HG03159 (cell line): Measurements from ENCODE around the gene ZFYVE9.
A peak's percentile ranks its signal among the peaks of the same experiment; 100 is the strongest.
"Not testable (repeated sequence)": the region's sequence is repeated elsewhere in the genome, so short reads cannot be mapped to it uniquely, and the experiment has no call there.

Source experiments
- ATAC-seq: cut with Tn5 transposase; IDR thresholded peaks from one replicate; pipeline ENCODE4 v1.9.1; 2021; ENCODE audit warnings: mild to moderate bottlenecking, moderate library complexity; ENCODE audit not compliant: unreplicated experiment

The ZFYVE9 gene, protein sequence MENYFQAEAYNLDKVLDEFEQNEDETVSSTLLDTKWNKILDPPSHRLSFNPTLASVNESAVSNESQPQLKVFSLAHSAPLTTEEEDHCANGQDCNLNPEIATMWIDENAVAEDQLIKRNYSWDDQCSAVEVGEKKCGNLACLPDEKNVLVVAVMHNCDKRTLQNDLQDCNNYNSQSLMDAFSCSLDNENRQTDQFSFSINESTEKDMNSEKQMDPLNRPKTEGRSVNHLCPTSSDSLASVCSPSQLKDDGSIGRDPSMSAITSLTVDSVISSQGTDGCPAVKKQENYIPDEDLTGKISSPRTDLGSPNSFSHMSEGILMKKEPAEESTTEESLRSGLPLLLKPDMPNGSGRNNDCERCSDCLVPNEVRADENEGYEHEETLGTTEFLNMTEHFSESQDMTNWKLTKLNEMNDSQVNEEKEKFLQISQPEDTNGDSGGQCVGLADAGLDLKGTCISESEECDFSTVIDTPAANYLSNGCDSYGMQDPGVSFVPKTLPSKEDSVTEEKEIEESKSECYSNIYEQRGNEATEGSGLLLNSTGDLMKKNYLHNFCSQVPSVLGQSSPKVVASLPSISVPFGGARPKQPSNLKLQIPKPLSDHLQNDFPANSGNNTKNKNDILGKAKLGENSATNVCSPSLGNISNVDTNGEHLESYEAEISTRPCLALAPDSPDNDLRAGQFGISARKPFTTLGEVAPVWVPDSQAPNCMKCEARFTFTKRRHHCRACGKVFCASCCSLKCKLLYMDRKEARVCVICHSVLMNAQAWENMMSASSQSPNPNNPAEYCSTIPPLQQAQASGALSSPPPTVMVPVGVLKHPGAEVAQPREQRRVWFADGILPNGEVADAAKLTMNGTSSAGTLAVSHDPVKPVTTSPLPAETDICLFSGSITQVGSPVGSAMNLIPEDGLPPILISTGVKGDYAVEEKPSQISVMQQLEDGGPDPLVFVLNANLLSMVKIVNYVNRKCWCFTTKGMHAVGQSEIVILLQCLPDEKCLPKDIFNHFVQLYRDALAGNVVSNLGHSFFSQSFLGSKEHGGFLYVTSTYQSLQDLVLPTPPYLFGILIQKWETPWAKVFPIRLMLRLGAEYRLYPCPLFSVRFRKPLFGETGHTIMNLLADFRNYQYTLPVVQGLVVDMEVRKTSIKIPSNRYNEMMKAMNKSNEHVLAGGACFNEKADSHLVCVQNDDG (N-terminal part only)

DNA sequence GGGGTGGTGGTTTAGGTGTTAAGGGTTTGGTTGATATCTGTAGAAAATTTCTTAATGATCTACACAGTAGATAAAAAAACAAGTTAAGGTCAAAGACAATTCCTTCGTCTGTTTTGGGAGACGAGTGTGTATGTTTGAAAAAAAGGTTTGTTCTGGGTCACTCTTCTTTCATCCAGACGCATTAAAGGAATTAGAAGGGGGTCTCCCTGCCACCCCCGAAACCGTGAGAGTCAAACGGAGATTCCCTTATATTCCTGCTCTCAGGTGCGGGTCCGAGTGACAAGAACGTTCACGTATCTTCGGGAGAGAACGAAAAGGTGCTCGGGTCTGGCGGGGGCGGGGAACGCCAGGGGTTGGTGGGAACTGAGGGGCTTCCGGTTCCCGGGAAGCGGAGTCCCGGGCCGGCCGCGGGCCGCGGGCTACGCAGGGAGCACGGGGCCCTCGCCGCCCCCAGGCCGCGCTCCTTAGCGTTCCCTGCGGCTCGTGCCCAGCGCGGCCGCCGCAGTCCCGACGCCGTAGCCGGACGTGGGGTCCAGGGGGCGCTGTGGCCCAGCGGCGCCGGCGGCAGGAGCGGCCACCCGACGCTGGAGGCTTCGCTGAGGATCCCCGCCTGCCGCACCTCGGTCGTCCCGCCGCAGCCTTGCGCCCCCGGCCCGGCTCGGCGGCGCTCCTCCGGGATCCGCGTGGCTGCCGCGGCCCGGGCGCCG lies at the start of gene ZFYVE9:
TSS of gene ZFYVE9 (plus strand) at position 577 of the 707 bp plus-strand sequence. CDS start 91,118 bp downstream, outside the sequence.
- peak; percentile 59 for ATAC-seq

DNA sequence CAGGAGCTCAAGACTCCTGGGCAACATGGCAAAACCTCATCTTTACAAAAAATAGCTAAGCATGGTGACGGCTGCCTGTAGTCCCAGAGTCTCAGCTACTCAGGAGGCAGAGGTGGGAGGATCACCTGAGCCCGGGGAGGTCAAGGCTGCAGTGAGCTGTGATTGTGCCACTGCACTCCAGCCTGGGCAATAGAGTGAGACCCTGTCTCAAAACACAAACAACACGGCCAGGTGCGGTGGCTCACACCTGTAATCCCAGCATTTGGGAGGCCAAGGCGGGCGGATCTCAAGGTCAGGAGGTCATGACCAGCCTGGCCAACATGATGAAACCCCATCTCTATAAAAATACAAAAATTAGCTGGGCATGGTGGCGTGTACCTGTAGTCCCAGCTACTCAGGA lies 47.6 kb upstream of the ZFYVE9 start:
- ATAC-seq, result not testable (repeated sequence)

DNA sequence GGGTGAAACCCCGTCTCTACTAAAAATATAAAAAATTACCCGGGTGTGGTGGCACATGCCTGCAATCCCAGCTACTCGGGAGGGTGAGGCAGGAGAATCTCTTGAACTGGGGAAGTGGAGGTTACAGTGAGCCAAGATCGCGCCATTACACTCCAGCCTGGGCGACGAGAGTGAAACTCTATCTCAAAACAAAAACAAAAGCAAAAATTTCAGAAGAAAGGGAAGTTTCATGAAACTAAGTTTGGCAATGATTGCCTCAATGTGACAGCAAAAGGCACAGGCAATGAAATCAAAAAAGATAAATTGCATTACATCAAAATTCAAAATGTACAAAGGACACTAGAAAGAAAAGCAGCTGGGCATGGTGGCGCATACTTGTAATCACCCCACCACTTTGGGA lies 45.7 kb upstream of the ZFYVE9 start:
- ATAC-seq, result no peak

DNA sequence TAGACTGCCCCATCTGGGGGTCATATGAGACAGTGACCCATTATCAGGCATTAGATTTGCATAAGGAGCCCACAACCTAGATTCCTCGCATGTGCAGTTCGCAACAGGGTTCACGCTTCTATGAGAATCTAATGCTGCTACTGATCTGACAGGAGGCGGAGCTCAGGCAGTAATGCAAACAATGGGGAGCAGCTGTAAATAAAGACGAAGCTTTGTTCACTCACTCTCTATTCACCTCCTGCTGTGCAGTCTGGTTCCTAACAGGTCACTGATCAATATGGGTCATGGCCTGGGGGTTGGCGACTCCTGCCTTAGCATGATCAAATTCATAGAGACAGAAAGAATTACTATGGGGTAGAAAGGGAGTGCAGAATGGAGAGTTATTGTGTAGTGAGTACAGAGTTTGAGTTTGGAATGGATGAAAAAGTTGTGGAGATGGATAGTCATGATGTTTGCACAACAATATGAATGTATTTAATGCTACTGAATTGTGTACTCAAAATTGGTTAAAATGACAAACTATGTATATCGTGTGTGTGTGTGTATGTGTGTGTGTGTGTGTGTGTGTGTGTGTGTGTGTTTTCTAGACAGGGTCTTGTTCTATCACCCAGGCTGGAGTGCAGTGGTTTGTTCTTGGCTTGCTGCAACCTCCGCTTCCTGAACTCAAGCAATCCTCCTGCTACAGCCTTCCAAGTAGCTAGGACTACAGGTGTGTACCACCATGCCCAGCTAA lies 43.6 kb upstream of the ZFYVE9 start:
- no peak for ATAC-seq

DNA sequence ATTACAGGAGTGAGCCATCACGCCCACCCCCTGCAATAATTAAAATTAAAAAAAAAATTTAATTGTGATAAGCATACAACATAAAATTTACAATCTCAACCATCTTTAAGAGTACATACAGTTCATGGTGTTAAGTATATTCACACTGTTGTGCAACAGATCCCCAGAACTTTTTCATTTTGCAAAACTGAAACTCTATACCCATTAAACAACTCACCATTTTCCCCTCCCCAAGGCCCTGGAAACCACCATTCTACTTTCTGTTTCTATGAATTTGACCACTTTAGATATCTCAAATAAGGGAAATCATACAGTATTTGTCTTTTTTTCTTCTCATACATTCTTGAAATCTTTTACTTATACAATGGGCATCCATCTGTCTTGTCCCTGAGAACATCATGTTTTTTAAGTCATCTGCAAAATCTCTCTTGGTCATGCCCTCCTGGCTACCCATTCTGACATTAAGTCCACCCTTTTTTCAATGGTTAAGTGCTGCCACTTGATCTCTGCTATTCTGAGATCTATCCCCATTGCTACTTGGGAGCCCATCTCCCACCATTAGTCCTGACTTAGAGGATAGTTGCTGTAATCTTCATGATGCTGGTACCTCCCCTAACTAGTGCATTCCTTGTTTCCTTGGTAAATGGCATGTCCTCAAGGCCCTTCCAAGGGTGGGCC lies 39.4 kb upstream of the ZFYVE9 start:
- no peak for ATAC-seq

DNA sequence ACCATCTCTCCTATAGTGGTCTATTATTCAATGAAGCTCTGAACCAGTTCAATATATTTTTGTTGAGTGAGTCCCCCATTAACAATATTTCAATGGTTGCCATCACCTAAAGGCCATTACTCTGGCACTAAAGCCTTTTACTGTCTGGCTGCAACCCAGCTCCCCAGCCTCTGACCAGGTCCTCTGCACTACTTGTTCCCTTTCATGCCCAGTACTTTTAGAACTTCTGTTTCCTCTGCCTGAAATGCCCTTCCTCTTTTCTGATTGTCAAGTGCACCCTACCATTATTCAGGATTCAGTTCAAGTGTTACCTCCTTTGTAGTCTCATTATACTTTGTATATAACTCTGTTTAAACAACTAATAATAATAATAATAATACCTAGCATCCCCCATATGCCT lies 30.4 kb upstream of the ZFYVE9 start:
- ATAC-seq, result no peak

DNA sequence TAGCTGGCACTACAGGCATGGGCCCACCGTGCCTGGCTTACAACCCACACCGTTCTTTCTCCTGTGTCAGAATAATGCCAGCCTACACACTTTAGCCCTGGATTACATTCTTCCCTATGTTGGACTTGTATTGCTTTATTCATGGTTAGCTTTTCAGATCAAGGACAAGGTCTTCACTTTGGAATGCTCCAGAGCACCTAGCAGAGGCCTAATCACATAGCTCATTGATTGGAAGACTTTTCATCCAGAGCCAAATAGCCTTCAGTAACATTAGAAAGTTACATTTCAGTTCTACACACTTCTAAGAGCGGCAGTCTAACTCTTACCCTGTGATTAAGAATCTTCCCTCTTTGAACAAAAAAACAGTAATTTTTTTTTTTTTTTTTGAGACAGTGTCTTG lies 29.4 kb upstream of the ZFYVE9 start:
- no peak for ATAC-seq

DNA sequence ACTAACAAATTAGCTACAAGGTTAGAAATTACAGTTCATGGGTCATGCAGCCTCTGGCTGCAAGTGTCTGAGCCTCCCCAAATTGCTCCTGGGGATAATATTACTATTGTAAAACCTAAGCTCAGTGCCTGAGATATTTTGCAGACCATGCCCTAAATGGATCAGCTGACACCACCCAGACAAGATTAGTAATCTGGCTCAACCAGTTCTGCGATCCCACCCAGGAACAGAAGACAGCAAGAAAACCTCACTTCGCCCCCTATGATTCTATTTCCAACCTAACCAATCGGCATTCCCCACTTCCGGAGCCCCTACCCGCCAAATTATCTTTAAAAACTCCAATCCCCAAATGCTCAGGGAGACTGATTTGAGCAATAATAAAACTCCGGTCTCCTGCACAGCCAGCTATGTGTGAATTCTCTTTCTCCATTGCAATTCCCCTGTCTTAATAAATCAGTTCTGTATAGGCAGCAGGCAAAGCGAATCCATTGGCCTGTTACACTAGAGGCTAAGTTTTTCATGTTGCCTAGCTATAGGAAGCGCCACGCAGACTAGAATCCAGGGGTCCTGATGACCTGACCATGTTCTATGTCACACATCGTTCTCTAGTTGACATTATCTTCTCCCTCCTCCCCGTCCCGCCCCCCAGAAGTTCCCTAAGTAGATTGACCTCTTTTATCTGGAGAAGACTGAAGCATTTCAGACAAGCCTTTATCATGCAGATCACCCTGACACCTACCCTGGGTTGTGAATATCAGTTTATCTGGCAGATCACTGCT lies 22.4 kb upstream of the ZFYVE9 start:
- no peak for ATAC-seq

DNA sequence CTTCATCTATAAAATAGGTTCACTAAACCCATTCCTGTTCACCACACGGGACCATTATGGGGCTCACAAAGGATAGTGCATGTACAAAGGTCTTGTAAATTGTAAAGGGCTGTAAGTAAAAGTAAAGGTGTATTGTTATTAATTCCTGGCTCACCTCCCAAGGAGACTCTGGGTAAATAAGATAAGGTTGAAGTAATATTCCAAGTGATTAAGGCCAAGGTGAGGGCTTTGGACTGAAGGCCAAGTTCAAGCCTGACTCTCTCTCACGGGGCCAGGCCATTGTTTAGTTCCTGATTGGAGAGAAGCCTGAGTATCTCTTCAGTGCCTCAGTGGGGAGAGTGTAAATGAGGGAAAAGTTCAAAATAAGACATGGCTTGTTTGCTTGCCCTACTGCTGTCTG lies 19.5 kb upstream of the ZFYVE9 start:
- no peak for ATAC-seq

DNA sequence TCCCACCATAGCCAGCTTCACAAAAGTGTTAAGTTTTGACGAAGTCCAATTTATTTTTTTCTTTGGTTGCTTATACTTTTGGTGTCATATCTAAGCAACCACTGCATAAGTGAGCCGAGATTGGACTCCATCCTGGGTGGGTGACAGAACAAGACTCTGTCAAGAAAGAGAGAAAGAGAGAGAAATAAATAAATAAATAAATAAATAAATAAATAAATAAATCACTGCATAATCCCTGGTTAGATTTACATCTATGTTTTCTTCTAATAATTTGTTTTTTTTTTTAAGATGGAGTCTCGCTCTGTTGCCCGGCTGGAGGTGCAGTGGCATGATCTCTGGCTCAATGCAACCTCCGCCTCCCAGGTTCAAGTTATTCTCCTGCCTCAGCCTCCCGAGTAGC lies 18.3 kb upstream of the ZFYVE9 start:
- ATAC-seq, result no peak

DNA sequence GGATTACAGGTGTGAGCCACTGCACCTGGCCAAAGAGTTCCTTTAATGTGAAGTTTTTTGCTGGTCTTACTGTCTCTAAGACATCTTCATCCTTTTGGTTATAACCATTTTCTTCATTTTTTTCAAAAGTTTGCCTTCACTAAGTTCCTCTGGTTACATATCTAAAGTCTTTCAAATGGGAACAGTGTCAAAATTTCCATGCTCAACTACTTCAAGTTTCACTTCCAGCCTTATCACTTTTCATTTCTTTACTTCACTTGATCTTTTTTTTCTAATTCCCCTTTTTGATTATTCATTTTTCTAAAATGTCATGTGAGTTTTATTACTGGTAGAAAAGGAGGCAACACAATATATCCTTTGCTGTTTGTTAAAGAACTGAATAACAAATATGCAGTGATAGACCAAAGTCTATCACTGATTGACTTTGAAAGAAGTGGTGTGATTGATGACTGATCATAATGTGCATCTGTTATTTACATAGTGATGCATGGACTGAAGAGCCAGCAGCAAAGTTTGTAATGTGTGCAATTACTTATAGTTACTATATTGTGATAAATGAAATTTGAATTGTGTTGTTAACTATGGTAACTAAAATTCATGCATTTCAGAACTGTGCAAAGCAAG lies 16.0 kb upstream of the ZFYVE9 start:
- no peak for ATAC-seq

DNA sequence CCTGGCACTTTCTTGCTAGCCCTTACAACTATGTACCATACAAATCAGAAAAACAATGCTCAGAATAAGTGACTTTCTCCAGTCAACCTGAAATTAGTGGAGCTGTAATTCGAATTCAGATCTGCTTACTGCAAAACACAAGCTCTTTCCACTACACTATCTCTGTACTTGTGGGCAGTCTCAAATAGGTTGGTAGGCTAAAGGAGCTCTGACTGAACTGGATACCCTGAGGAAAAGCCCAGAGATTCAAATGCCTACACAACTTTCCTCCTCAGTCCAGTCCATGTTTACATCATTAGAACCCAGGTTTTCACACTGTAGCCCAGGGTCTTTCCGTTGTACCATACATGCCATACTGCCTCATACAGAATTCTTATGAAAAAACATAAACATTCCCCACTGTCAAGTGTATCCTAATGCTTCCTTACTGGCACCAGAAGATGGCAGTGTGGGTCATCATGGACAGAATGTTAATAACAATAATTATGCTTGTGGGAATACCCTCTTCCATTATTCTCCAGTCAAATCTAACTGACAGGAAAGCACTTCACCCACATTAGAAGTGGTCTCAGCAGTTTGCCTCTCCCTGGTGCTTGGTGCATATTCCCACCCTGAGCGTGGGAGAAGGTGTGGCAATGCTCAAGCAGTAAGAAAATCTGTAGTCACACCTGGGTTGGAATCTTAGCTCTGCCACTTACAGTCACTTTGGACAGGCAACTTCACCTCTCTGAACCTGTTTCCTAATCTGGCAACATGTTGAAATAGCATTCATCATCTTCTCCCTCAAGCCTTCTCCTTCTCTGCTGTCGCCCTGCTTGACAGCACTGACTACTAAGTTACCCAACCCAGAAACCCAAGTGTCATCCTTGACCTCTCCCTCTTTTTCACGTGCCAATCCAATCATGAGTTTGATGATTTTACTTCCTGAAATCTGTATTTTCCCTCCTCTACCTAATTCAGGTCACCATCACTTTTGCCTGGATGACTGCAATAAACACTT lies 14.4 kb upstream of the ZFYVE9 start:
- ATAC-seq, result no peak

DNA sequence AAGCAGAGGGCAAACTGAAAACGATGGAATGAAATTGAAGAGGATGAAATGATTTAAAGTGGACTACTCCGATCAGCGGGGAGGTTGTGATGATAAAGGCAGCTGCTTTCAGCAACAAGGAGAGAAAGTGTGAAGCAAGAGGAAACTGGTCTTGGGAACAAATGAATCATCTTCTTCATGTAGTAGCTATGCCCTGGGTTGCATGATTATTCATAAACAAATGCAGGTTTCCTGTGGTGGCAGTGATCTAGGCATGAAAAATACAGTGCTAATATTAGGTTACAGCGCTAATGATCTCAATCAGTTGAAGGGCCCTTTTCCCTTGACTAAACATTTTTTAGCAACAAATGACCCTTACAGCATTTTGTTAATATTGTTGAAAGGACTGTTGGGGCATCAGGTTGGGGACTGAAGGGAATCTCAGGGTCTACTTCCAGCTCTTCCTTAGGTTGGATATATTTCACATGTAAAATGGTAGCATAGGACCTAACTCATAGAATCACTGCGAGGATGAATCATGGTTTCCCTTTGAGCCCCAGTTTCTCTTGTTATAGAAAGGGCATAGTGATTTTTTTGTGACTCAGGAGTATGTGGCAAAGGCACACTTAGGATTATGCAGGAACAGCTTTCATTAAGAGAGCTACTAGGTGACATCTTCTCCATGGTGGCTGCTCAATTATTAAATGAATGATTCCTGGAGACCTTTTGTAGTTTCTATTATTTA lies 1.9 kb upstream of the ZFYVE9 start:
- peak; percentile 63 for ATAC-seq

DNA sequence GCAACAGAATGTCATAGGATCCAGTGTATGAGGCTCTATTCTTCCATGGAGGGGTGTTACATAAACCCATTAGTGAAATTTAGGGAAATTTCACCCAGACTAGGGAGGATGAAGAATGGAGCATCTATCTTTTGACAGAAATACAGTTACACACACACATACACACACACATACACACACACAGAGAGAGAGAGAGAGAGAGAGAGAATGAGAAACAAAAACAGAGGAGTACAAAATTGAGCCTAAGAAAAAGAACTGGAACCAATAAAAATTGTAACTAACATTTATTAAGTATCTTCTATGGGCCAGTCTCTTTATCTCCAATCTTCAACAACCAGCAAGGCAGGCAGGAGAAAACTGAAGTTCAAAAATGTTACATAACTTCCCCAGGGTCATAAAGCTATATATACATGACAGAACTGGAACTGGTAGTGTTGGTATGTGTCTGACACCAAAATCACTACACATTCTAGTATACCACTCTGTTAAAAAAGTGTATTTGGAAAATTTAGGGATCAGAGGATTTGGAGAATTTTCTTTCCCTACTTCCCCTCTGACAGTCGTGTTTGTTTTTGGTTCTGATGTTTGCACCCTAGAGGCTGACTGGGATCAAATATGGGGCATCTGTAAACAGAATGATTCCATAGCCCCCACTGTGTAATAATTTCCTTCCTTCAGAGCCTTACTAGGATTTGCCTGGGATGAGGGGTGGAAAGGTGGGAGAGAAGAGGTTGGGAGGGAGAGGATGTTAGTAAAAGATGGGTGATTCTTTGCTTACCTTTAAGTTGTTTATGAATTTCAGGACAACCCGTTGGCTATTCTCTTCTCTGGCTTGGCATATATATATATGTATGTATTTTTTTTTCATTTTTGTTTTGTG lies 1.0 kb upstream of the ZFYVE9 start:
- ATAC-seq, result no peak
